Gastroesophageal sphincter (tissue), 3 donors: ENCODE data around the gene ARMH3.

Experiments used
- CTCF ChIP-seq, 4 experiments: fragments of 200-600 bp in 2 of 4; fragments of 450-650 bp in 2 of 4; sonication (generic) in 1 of 4; IDR thresholded peaks; one replicate each; pipeline ENCODE4 v1.5.1; 2017 to 2019; ENCODE audit warnings: antibody characterized with exemption in 4 of 4, mild to moderate bottlenecking in 2 of 4, moderate library complexity in 2 of 4
- POLR2AphosphoS5 ChIP-seq: sonication (generic); formaldehyde crosslinking; IDR thresholded peaks from one replicate; pipeline ENCODE4 v1.6.1; 2017; ENCODE audit warnings: antibody characterized with exemption

- TF ChIP-seq CTCF (IDR thresholded peaks at IDR 0.05) (no peak), POLR2AphosphoS5 (no peak)
Observed at GRCh38 chr10:101827919-101828600, 227.9 kb downstream of the ARMH3 start.
